ENCODE measurements around the gene ARL4A. TPM values are rescaled to one million over a fixed set of nuclear protein-coding genes. Genes with fewer than 3 reads are reported as not detected.

ARL4A gene
- total and polyA plus RNA-seq, 9 of the 15 experiments (the other 6 are each of a cell fraction or from before 2014, with no cell fraction given), result 118 to 688 (median 172) TPM

- TF ChIP-seq RBFOX2 (IDR thresholded peaks at IDR 0.05; ENCODE audit: low read depth, low read length) (peak; percentile 86), C11orf30 (IDR thresholded peaks at IDR 0.05; ENCODE audit: low read depth) (peak; percentile 99), MCM2 (IDR thresholded peaks at IDR 0.05; ENCODE audit: low read depth) (no peak), RNF2 (IDR thresholded peaks at IDR 0.05) (peak; percentile 98), SRSF7 (optimal IDR thresholded peaks at IDR 0.05; ENCODE audit: low read depth, low read length) (no peak), EP400 (IDR thresholded peaks at IDR 0.05) (peak; percentile 91), RBBP5 (IDR thresholded peaks at IDR 0.05; ENCODE audit: borderline replicate concordance, insufficient read depth, low read length, poor library complexity, severe bottlenecking) (peak; percentile 59), MEF2A (IDR thresholded peaks at IDR 0.05; ENCODE audit: control insufficient read depth, low read depth, low read length) (no peak), RB1 (IDR thresholded peaks at IDR 0.05; ENCODE audit: low read depth) (peak; percentile 54; the same call in 1 of the 2 replicates), MAZ (CRISPR knock-in tag; conservative IDR thresholded peaks at IDR 0.05 in 1 of 2, IDR thresholded peaks at IDR 0.05 in 1 of 2) (peak; percentile 60 to 63)
These were observed 28.1 kb downstream of the ARL4A start (continued) for GRCh38 chr7:12715372-12716133.
